ENCODE results near the gene DDX41. TPM values are rescaled to one million over a fixed set of nuclear protein-coding genes. Genes with fewer than 3 reads are reported as not detected.

Gene DDX41
- total RNA-seq, 4 donors from 2014 or later, result 96.5 to 170 (median 130) TPM

- Histone ChIP-seq H3K9me3 (no peaks in the 10 kb centered on the region), H3K4me3 (no peak overlapping the region), H3K4me1 (peaks cover 5 to 44% (median 21%) of the 10 kb centered on the region in 4 donors), H3K27ac (peak overlapping the region in 3 of 4 donors; percentile 10 to 27 (median 26)), H3K36me3 (no peaks in the 10 kb centered on the region), H3K27me3 (no peaks in the 10 kb centered on the region)
- in situ Hi-C loops (cut with MboI; ENCODE audit: low pct_ligation_motif_present in 1 of 4, low pct_unique_long_range_greater_than_20kb in 1 of 4, low sequenced_read_pairs in 3 of 4) (no loop called here), intact Hi-C loops (cut with DNase I; ENCODE audit: low total_unique reads) (no loop called here)
- TF ChIP-seq POLR2AphosphoS5 (IDR thresholded peaks at IDR 0.05) (no peak), CTCF (IDR thresholded peaks at IDR 0.05) (no peak), POLR2A (IDR thresholded peaks at IDR 0.05) (no peak), EP300 (IDR thresholded peaks at IDR 0.05; ENCODE audit: low read depth) (no peak)
- DNase-seq, result no peak
- WGBS, 2 donors (ENCODE audit: low coverage in 1 of 2), result 65 to 94% methylated on average over 2 to 3 of the region's 3 CpGs
Measured at GRCh38 chr5:177547736-177548135, 31.0 kb upstream of the DDX41 start.

GRCh38 chr5:177546258-177546741 is 29.5 kb upstream of the DDX41 start:
- no peaks in the 10 kb centered on the region for H3K36me3 ChIP-seq
- WGBS, 2 donors (ENCODE audit: low coverage in 1 of 2), result 92% methylated on average over 1 of the region's 1 CpG; no CpG with 5 or more reads in 1 of the 2 donors
- intact Hi-C loops (cut with DNase I; ENCODE audit: low total_unique reads), result no loop called here
- peak; percentile 92 to 95 (median 93) for TF ChIP-seq POLR2AphosphoS5 (IDR thresholded peaks at IDR 0.05)
- TF ChIP-seq EP300 (IDR thresholded peaks at IDR 0.05; ENCODE audit: low read depth), result no peak
- no peak for TF ChIP-seq POLR2A (IDR thresholded peaks at IDR 0.05)
- TF ChIP-seq CTCF (IDR thresholded peaks at IDR 0.05), result no peak
- DNase-seq, result no peak
- in situ Hi-C loops (cut with MboI; ENCODE audit: low pct_ligation_motif_present in 1 of 4, low pct_unique_long_range_greater_than_20kb in 1 of 4, low sequenced_read_pairs in 3 of 4), result no loop called here
- no peaks in the 10 kb centered on the region for H3K9me3 ChIP-seq
- H3K4me1 ChIP-seq, result peaks cover 5 to 35% (median 17%) of the 10 kb centered on the region in 4 donors
- H3K4me3 ChIP-seq, result no peak overlapping the region
- H3K27ac ChIP-seq, result peak overlapping the region; percentile 69 to 90 (median 82)
- no peaks in the 10 kb centered on the region for H3K27me3 ChIP-seq

- Histone ChIP-seq H3K27ac (peak overlapping the region; percentile 69 to 90 (median 82)), H3K4me3 (no peak overlapping the region), H3K36me3 (no peaks in the 10 kb centered on the region), H3K4me1 (peaks cover 5 to 35% (median 17%) of the 10 kb centered on the region in 4 donors), H3K27me3 (no peaks in the 10 kb centered on the region), H3K9me3 (no peaks in the 10 kb centered on the region)
- WGBS, 2 donors (ENCODE audit: low coverage in 1 of 2), result 50 to 71% methylated on average over 1 to 4 of the region's 4 CpGs
- intact Hi-C loops (cut with DNase I; ENCODE audit: low total_unique reads), result no loop called here
- peak; percentile 59 for DNase-seq
- TF ChIP-seq EP300 (IDR thresholded peaks at IDR 0.05; ENCODE audit: low read depth) (no peak), POLR2A (IDR thresholded peaks at IDR 0.05) (no peak), POLR2AphosphoS5 (IDR thresholded peaks at IDR 0.05) (peak in 2 of 3 donors; percentile 60 to 63)
- in situ Hi-C loops (cut with MboI; ENCODE audit: low pct_ligation_motif_present in 1 of 4, low pct_unique_long_range_greater_than_20kb in 1 of 4, low sequenced_read_pairs in 3 of 4), result no loop called here
Measured at GRCh38 chr5:177545487-177546257, 28.9 kb upstream of the DDX41 start.

GRCh38 chr5:177542816-177543465 is 26.2 kb upstream of the DDX41 start:
- in situ Hi-C loops (cut with MboI; ENCODE audit: low pct_ligation_motif_present in 1 of 4, low pct_unique_long_range_greater_than_20kb in 1 of 4, low sequenced_read_pairs in 3 of 4), result no loop called here
- H3K27ac ChIP-seq, result no peak overlapping the region
- H3K27me3 ChIP-seq, result no peaks in the 10 kb centered on the region
- DNase-seq, result no peak
- H3K4me1 ChIP-seq, result peaks cover 11 to 45% (median 17%) of the 10 kb centered on the region in 4 donors
- intact Hi-C loops (cut with DNase I; ENCODE audit: low total_unique reads), result no loop called here
- WGBS, 2 donors (ENCODE audit: low coverage in 1 of 2), result 97 to 100% methylated on average over 3 to 4 of the region's 4 CpGs
- H3K36me3 ChIP-seq, result no peaks in the 10 kb centered on the region
- H3K4me3 ChIP-seq, result no peak overlapping the region
- TF ChIP-seq CTCF (IDR thresholded peaks at IDR 0.05) (no peak), POLR2A (IDR thresholded peaks at IDR 0.05) (no peak), EP300 (IDR thresholded peaks at IDR 0.05; ENCODE audit: low read depth) (no peak), POLR2AphosphoS5 (IDR thresholded peaks at IDR 0.05) (no peak)
- H3K9me3 ChIP-seq, result no peaks in the 10 kb centered on the region
